GM12878 (cell line): ENCODE measurements around the gene HDAC9.

Experiments used
- RFX5 ChIP-seq: IDR thresholded peaks from 2 replicates; pipeline ENCODE4 v1.6.1; 2011; ENCODE audit warnings: low read depth, low read length, improper control_type of control experiment
- TF ChIP-seq, protein P1 (sequence below), 3 experiments: IDR thresholded peaks in 2 of 3; conservative IDR thresholded peaks in 1 of 3; 2 replicates each; pipeline ENCODE4 v1.5.1; 2011; ENCODE audit warnings: low read depth in 3 of 3, low read length in 3 of 3, mild to moderate bottlenecking in 3 of 3, control low read depth in 2 of 3, moderate library complexity in 2 of 3, inconsistent platforms in 1 of 3, mixed read lengths in 1 of 3; ENCODE audit not compliant: control insufficient read depth in 2 of 3, insufficient read depth in 1 of 3; ENCODE audit errors: extremely low read depth in 1 of 3

- TF ChIP-seq, protein P1, sequence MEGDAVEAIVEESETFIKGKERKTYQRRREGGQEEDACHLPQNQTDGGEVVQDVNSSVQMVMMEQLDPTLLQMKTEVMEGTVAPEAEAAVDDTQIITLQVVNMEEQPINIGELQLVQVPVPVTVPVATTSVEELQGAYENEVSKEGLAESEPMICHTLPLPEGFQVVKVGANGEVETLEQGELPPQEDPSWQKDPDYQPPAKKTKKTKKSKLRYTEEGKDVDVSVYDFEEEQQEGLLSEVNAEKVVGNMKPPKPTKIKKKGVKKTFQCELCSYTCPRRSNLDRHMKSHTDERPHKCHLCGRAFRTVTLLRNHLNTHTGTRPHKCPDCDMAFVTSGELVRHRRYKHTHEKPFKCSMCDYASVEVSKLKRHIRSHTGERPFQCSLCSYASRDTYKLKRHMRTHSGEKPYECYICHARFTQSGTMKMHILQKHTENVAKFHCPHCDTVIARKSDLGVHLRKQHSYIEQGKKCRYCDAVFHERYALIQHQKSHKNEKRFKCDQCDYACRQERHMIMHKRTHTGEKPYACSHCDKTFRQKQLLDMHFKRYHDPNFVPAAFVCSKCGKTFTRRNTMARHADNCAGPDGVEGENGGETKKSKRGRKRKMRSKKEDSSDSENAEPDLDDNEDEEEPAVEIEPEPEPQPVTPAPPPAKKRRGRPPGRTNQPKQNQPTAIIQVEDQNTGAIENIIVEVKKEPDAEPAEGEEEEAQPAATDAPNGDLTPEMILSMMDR (IDR thresholded peaks at IDR 0.05 in 2 of 3, conservative IDR thresholded peaks at IDR 0.05 in 1 of 3; ENCODE audit: control insufficient read depth in 2 of 3, extremely low read depth in 1 of 3, insufficient read depth in 1 of 3, low read depth in 3 of 3, low read length in 3 of 3), result no peak
- TF ChIP-seq RFX5, result no peak
These were observed 453.0 kb downstream of the HDAC9 start for GRCh38 chr7:18948521-18948920.
